GM19043 (cell line): ENCODE results near the gene KBTBD3.
"Not testable (repeated sequence)": the region's sequence is repeated elsewhere in the genome, so short reads cannot be mapped to it uniquely, and the experiment has no call there.

Experiments used
- ATAC-seq: cut with Tn5 transposase; IDR thresholded peaks from one replicate; pipeline ENCODE4 v1.9.1; 2021; ENCODE audit warnings: low read depth; ENCODE audit not compliant: unreplicated experiment

KBTBD3 gene

GRCh38 chr11:106012744-106013143 lies 64.4 kb downstream of the KBTBD3 start:
- no peak for ATAC-seq

- ATAC-seq, result no peak
Observed at GRCh38 chr11:106011481-106011880, 65.7 kb downstream of the KBTBD3 start.

- ATAC-seq, result not testable (repeated sequence)
Observed at GRCh38 chr11:106003094-106003493, 74.1 kb downstream of the KBTBD3 start.

- peak; percentile 46 for ATAC-seq
Observed at GRCh38 chr11:106001304-106002012, 75.7 kb downstream of the KBTBD3 start.
